HL-60/S4 treated with phorbol 12-myristate 13-acetate at 8.2 ng/mL for 4 days and 3 days (cell line): ENCODE measurements around the gene SCAP.

Source experiments
- in situ Hi-C: fragments of 300-500 bp; cut with MboI; formaldehyde crosslinking; loops from 2 replicates; pipeline ENCODE4 v1.15.0; 2022; ENCODE audit warnings: low sequenced_read_pairs

The SCAP gene

DNA sequence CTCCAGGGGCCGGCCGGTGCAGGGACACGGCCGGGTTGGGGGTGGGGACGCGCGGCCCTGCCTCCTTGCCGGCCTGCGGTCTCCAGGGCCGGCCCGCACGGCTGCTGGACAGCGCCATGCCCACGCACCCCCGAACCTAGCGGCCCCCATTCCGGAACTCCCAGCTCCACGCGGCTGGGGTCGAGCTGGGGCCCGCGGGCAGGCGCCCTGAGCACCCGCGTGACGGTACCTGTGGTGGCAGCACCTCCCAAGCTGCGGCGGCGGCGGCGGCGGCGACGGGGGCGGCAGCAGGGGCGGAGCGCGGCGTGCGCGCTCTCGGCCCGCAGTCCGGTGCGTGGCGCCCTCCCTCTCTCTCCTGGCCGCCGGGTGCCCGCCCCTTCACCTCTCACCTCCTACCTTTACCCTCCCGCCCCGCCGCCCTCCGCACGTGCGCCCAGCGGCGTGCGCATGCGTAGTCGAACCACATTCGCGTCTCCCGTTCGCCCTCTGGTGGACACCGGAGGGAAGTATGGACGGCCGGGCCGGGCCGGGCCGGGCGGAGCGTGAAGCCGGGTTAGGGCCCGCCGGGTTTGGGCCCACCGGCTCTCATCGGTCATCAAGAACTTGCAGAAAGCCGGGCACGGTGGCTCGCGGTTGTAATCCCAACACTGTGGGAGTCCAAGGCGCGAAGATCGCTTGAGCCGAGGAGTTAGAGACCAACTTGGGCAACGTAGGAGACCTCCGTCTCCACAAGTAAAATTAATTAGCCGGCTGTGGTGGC, at the start of gene SCAP:
Gene SCAP, minus strand, starts transcription at position 372 of the 760 bp plus-strand sequence. CDS start 32,948 bp downstream, outside the sequence.
- in situ Hi-C loops, result no loop called here

DNA sequence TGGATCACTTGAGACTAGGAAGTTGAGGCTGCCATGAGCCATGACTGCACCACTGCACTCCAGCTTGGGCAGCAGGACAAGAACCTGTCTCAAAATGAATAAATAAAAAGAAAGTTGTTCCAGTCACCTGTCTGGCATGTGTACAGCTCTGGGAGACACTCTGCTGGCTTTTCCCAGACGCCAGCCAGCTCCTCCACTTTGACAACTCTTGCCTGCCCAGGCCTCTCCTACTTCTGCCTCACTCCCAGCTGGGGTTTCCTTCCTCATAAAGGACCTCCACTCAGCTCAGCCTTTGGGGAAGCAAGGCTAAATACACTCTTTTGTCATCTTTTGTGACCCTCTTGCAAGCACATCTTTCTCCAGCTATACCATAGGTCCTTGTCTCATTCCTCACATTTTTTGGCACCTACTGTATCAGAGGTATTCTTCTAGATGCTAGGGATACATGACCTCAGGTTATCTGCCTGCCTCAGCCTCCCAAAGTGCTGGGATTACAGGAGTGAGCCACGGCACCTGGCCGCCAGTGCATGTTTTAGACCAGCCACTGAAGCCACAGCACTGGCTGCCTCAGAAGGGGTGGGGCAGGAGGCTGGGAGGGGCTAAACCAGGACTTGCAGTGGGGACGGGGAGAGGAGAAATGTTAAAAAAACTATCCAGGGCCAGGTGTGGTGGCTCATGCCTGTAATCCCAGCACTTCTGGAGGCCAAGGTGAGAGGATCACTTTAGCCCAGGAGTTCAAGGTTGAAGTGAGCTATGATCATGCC, 47.8 kb upstream of the SCAP start:
- in situ Hi-C loops, result loop anchor here (25.0 kb wide), 1 partner anchor 264 kb away; the partner anchor contains the start of gene SMARCC1

GRCh38 chr3:47522082-47522987, 46.6 kb upstream of the SCAP start:
- in situ Hi-C loops, result loop anchor here (25.0 kb wide), 1 partner anchor 265 kb away; the partner anchor contains the start of gene SMARCC1

DNA sequence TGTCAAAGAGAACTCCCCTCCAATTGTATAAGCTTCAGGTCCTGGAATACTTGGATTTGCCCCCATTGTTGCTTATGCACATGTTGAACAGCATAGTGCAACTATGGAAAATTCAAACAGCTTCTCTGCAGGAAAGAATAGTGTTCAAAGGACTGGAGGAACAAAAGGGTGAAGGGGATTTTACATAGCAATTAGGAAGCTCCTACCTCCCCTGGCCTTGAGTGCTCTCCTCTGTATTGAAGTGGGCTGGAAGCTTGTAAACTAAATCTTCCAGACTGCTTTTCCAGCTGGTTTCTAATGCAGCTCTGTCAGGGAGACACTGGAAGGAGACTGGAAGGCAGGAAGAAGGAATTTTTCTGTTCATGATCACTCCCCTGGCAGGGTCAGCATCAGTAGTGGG, 45.0 kb upstream of the SCAP start:
- in situ Hi-C loops, result loop anchor here (25.0 kb wide), 1 partner anchor 267 kb away; the partner anchor contains the start of gene SMARCC1

- in situ Hi-C loops, result loop anchor here (25.0 kb wide), 1 partner anchor 269 kb away; the partner anchor contains the start of gene SMARCC1
These were observed 42.2 kb upstream of the SCAP start for GRCh38 chr3:47517937-47518336.

GRCh38 chr3:47515864-47516319, 40.2 kb upstream of the SCAP start:
- in situ Hi-C loops, result loop anchor here (25.0 kb wide), 1 partner anchor 271 kb away; the partner anchor contains the start of gene SMARCC1

DNA sequence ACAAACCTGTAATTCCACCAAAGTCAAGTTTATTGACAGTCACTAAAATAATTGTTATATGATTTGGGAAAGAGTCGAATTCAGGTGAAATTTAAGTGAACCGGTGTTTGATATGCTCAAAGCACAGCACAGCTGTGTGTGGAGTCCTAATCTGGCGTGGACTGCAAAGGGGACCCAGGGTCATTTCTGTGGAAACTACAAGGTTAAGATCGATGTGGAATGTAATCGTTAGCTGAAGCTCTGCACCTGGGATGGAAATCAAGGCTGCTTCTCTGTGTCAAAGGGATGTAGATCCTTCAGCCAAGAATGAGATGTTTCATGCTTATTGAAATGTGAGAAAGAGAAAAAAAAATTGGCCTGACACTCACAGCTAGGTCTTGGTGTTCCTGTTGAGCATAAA, 39.4 kb upstream of the SCAP start:
- in situ Hi-C loops, result loop anchor here (25.0 kb wide), 1 partner anchor 272 kb away; the partner anchor contains the start of gene SMARCC1

DNA sequence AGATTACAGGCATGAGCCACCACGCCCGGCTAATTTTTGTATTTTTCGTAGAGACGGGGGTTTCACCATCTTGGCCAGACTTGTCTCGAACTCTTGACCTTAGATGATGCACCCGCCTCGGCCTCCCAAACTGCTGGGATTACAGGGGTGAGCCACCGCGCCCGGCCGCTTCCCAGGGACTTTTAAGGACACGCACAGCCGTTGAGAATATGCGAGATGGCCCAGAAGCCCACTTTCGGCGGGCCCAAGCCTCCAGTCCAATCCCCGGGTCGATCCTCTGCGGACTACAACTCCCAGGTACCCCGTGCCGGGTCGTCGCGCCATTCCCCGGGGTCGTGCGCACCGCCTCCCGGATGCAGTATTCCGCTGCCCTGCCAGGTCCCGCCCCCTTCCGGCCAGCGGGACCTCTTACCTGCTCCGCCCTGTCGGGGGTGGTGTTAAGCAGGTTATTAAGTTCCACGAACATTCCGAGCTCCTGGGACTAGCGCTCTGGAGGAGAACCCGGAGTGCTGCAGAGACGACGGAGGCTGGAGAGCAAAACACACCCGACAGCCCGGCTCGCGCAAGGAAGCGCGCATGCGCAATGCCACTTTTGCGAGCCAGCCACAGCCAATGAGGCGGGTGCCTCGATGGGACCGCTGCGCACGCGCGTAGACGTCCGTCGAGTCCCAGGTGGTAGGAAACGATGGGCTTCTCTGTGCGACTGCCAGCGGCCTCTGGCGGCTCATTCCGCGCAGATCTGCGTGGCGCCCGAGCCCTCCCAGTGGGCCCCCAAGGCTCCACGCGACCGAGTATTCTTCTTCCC, 37.6 kb upstream of the SCAP start, which contains the start of gene ELP6:
Gene ELP6, minus strand, starts transcription at position 588 of the 805 bp plus-strand sequence. Its CDS starts 122 bp downstream, at position 466.
- in situ Hi-C loops, result loop anchor here (25.0 kb wide), 1 partner anchor 274 kb away; the partner anchor contains the start of gene SMARCC1

- in situ Hi-C loops, result loop anchor here (25.0 kb wide), 1 partner anchor 275 kb away; the partner anchor contains the start of gene SMARCC1
These were observed 36.8 kb upstream of the SCAP start for GRCh38 chr3:47512416-47513124.

- in situ Hi-C loops, result loop anchor here (25.0 kb wide), 1 partner anchor 282 kb away; the partner anchor contains the start of gene SMARCC1
These were observed 29.5 kb upstream of the SCAP start for GRCh38 chr3:47505267-47505666.

- in situ Hi-C loops, result loop anchor here (25.0 kb wide), 1 partner anchor 283 kb away; the partner anchor contains the start of gene SMARCC1
These were observed 28.4 kb upstream of the SCAP start for GRCh38 chr3:47504113-47504512.

GRCh38 chr3:47503033-47503432, 27.3 kb upstream of the SCAP start:
- in situ Hi-C loops, result loop anchor here (25.0 kb wide), 1 partner anchor 284 kb away; the partner anchor contains the start of gene SMARCC1

GRCh38 chr3:47496892-47497291, 21.2 kb upstream of the SCAP start:
- in situ Hi-C loops, result no loop called here

- in situ Hi-C loops, result no loop called here
These were observed 20.1 kb upstream of the SCAP start for GRCh38 chr3:47495886-47496285.

DNA sequence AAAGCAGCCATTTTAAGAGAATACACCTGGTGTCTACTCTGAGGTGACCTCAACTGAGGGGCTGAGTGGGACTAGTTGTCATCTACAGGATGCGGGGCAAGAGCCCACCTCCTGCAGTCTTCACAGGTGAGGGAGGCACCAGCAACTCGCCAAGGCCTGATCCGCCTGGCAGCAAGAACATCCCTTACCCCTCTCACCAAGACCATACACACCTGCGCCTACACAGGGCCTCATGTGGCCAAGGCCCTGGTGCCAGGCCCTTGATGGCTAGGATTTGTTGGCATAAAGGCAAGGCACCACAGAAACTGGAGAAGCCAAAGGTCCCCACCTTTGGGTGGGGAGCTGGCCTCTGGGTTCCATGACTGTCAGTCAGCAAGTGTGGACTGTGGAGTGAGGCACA, 19.4 kb upstream of the SCAP start:
- in situ Hi-C loops, result no loop called here

- in situ Hi-C loops, result no loop called here
These were observed 16.0 kb upstream of the SCAP start for GRCh38 chr3:47491777-47492176.

DNA sequence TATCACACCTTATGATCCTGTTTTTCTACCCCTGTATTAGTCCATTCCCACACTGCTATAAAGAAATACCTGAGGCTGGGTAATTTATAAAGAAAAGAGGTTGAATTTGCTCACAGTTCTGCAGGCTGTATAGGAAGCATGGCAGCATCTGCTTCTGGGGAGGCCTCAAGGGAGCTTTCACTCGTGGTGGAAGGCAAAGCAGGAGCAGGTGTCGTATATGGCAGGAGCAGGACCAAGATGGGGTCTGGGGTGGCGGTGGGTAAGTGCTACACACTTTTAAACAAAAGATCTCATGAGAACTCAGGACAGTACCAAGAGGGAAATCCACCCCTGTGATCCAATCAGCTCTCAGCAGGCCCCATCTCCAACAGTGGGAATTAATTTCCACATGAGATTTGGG, 15.4 kb upstream of the SCAP start:
- in situ Hi-C loops, result no loop called here

- in situ Hi-C loops, result no loop called here
These were observed 11.5 kb upstream of the SCAP start for GRCh38 chr3:47487265-47487664.
